Cardiac fibroblast (primary cell): ENCODE results near the gene ARL4C.

Experiments used
- DNase-seq, 2 donors: peaks; one replicate each; pipeline versions ENCODE4 v3.0.0 to v3.0.0-alpha.2; 2010; ENCODE audit warnings: low read depth in 2 of 2
- H3K4me3 ChIP-seq, 2 donors: replicated peaks in 1 of 2; 1 replicate in 1 of 2; 2 replicates in 1 of 2; pipeline ENCODE4 v1.5.1; 2011; ENCODE audit warnings: low read depth in 2 of 2, low read length in 2 of 2, mild to moderate bottlenecking in 2 of 2, moderate library complexity in 1 of 2
- CTCF ChIP-seq: IDR thresholded peaks from one replicate; pipeline ENCODE4 v1.5.1; 2011; ENCODE audit warnings: low read depth, mild to moderate bottlenecking, low read length, inconsistent platforms

ARL4C gene

DNA sequence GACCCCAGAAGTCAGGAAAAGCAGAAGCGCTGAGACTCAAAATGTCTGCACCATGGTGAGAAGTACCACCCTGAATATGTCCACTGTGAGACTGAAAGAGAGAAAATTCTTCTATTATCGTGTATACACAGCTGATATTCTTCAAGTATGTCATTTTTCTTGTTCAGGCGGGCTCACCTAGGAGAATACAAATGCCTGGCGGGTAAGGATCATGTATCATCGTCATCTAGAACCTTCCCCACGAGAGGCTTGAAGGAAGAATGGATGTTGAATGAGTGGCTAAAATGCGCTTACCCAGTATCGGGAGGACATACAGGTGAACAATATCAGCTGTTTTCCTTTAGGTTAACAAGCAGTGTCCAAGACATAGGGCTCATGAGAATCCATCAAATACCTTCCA lies 21.1 kb upstream of the ARL4C start:
- H3K4me3 ChIP-seq, result no peak overlapping the region
- TF ChIP-seq CTCF, result no peak
- DNase-seq, result no peak

DNA sequence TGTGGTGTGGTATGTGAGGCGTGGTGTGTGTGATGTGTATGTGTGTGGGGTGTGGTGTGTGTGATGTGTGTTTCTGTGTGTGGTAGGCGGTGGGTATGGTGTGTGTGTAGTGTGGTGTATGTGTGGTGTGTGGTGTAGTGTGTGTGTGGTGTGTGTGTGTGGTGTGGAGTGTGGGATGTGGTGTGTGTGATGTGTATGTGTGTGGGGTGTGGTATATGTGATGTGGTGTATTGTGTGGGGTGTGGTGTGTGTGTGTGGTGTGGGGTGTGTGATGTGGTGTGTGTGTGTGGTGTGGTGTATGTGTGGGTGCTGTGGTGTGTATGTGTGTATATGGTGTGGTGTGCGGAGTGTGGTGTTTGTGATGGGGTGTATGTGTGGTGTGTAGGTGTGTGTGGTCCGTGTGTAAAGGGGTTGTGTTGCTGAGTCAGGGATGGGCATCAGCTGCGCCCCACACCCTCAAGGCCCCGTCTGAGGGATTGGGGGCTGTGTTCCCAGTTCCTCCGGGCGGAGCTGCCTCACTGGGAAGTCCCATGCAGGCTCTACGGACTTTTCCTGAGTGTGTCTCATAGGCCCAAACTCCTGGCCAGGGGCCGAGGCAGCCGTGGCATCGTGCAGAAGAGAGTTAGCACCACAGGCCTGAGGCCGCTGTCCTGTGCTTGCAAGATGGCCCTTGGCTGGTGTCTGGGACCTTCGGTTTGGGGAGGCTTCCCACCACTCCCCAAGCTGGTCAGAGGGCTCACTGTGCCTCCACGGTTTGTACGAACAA lies 18.2 kb upstream of the ARL4C start:
- no peak for TF ChIP-seq CTCF

DNA sequence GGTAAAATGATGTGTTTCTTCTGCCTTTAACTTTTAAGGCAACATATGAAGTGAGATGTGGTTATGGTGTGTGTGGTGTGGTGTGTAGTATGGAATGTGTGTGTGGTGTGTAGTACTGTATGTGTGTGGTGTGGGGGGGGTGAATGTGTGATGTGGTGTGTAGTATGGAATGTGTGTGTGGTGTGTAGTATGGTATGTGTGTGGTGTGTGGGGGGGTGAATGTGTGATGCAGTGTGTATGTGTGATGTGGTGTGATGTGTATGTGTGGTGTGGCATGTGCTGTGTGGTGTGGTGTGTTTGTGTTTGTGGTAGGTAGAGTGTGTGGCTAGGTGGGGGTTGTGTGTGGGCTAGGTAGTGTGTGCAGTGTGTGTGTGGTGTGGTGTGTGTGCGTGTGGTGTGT lies 17.2 kb upstream of the ARL4C start:
- no peak for DNase-seq
- TF ChIP-seq CTCF, result no peak
- no peak overlapping the region for H3K4me3 ChIP-seq

More for the DNA sequence above, 18.2 kb upstream of the ARL4C start:
- H3K4me3 ChIP-seq, result no peak overlapping the region
- no peak for DNase-seq

GRCh38 chr2:234512884-234513669 lies 16.2 kb upstream of the ARL4C start:
- no peak overlapping the region for H3K4me3 ChIP-seq
- no peak for TF ChIP-seq CTCF
- DNase-seq, result peak in 1 of 2 donors; percentile 58

GRCh38 chr2:234502919-234503285 lies 6.0 kb upstream of the ARL4C start:
- no peak overlapping the region for H3K4me3 ChIP-seq
- no peak for TF ChIP-seq CTCF
- DNase-seq, result peak in 1 of 2 donors; percentile 28

GRCh38 chr2:234502285-234502918 lies 5.5 kb upstream of the ARL4C start:
- DNase-seq, result peak; percentile 48 to 52
- H3K4me3 ChIP-seq, result no peak overlapping the region
- no peak for TF ChIP-seq CTCF
